ENCODE results near the gene GLDC.

DNA sequence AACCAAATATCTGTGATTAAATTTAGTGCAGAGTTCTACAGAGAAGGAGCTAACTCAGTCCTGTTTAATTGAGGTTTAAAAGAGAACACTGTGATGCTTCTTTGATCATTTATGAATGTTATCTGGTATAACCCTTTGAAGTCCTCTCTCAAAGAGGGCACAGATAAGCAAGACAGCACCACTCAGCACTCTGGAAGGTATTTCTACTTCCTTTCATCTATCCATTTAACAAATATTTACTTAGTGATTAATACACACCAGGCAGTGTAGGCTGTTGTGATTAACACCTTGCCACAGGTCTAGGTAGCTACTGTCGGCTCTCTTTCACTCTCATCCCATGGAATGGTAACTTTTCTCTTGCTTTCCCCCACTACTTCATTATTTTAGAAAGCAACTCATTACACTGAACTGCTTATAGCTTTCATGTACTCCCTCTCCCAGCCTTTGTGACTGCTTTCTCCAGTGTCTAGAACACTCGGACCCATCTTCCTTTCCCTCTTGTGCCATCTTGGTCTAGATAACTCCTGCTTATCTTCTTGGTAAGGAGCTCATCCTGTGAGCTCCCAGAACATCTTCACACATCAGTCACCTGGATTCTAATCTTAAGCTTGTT lies 54.7 kb downstream of the GLDC start:
- TF ChIP-seq, protein P1, sequence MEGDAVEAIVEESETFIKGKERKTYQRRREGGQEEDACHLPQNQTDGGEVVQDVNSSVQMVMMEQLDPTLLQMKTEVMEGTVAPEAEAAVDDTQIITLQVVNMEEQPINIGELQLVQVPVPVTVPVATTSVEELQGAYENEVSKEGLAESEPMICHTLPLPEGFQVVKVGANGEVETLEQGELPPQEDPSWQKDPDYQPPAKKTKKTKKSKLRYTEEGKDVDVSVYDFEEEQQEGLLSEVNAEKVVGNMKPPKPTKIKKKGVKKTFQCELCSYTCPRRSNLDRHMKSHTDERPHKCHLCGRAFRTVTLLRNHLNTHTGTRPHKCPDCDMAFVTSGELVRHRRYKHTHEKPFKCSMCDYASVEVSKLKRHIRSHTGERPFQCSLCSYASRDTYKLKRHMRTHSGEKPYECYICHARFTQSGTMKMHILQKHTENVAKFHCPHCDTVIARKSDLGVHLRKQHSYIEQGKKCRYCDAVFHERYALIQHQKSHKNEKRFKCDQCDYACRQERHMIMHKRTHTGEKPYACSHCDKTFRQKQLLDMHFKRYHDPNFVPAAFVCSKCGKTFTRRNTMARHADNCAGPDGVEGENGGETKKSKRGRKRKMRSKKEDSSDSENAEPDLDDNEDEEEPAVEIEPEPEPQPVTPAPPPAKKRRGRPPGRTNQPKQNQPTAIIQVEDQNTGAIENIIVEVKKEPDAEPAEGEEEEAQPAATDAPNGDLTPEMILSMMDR (IDR thresholded peaks at IDR 0.05), result no peak
- TF ChIP-seq EZH2 (IDR thresholded peaks at IDR 0.05; ENCODE audit: borderline replicate concordance, insufficient read depth, low read depth, low read length, poor library complexity, severe bottlenecking), result no peak

All from B cell (primary cell).